OCI-LY1 (cell line): ENCODE data around the gene CACNG5.

Experiments used
- EZH2 ChIP-seq: fragments of 200-600 bp; sonication (generic), shearing (Covaris generic); IDR thresholded peaks from 2 replicates; pipeline ENCODE4 v1.8.0; 2017; ENCODE audit warnings: borderline replicate concordance, mixed run types, mild to moderate bottlenecking, antibody characterized with exemption, low read length, moderate library complexity, mixed read lengths
- TF ChIP-seq, protein P1 (sequence below): fragments of 200-600 bp; sonication (generic), shearing (Covaris generic); IDR thresholded peaks from 2 replicates; pipeline ENCODE4 v1.5.1; 2017; ENCODE audit warnings: mild to moderate bottlenecking, antibody characterized with exemption, low read length, moderate library complexity, mixed read lengths

DNA sequence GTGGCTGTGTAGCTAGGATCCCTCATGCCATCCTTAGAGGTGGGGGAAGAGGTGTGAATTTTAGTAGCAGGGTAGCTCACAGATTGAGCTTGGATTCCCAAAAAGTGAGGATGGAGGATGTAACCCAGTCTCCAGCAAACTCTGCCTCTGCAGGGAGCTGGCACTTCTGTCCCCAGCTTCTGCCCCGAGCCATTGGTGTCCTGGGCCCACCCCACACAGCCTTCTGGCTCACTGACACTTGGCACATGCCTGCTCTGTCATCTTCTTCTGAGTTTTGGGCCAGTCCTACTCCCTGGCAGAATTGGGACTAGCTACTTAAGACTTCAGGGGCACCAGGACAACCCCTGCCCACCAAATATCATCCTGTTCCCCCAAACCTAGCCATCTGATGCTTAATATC, 2.3 kb downstream of the CACNG5 start:
- TF ChIP-seq, protein P1, sequence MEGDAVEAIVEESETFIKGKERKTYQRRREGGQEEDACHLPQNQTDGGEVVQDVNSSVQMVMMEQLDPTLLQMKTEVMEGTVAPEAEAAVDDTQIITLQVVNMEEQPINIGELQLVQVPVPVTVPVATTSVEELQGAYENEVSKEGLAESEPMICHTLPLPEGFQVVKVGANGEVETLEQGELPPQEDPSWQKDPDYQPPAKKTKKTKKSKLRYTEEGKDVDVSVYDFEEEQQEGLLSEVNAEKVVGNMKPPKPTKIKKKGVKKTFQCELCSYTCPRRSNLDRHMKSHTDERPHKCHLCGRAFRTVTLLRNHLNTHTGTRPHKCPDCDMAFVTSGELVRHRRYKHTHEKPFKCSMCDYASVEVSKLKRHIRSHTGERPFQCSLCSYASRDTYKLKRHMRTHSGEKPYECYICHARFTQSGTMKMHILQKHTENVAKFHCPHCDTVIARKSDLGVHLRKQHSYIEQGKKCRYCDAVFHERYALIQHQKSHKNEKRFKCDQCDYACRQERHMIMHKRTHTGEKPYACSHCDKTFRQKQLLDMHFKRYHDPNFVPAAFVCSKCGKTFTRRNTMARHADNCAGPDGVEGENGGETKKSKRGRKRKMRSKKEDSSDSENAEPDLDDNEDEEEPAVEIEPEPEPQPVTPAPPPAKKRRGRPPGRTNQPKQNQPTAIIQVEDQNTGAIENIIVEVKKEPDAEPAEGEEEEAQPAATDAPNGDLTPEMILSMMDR: no peak
- no peak for TF ChIP-seq EZH2
